HepG2 (cell line): Measurements from ENCODE around the gene MTMR10. TPM values are rescaled to one million over a fixed set of nuclear protein-coding genes. Genes with fewer than 3 reads are reported as not detected.
A peak's percentile ranks its signal among the peaks of the same experiment; 100 is the strongest.

Experiments
- ATF1 ChIP-seq: IDR thresholded peaks from 2 replicates; pipeline ENCODE4 v1.6.1; 2016; ENCODE audit warnings: mild to moderate bottlenecking, control low read depth
- CBX1 ChIP-seq: IDR thresholded peaks from one replicate; pipeline ENCODE4 v1.6.1; 2016; ENCODE audit warnings: antibody characterized with exemption, low read depth
- MBNL3 ChIP-seq: fragments of 250-450 bp; sonication (Bioruptor Pico); conservative IDR thresholded peaks from 2 replicates; pipeline ENCODE4 v1.8.0; 2022; ENCODE audit warnings: mild to moderate bottlenecking, inconsistent platforms
- NAIF1 ChIP-seq: sonication (generic); formaldehyde crosslinking; IDR thresholded peaks from 2 replicates; pipeline ENCODE4 v1.5.0; 2020; ENCODE audit warnings: mild to moderate bottlenecking, missing genetic modification reagents, borderline replicate concordance
- ZC3H13 ChIP-seq: sonication (generic); formaldehyde crosslinking; IDR thresholded peaks from 2 replicates; pipeline ENCODE4 v1.8.1; 2023; ENCODE audit warnings: mild to moderate bottlenecking, missing genetic modification reagents, moderate library complexity
- ZFP37 ChIP-seq: sonication (generic); formaldehyde crosslinking; IDR thresholded peaks from 2 replicates; pipeline ENCODE4 v1.4.0; 2020; ENCODE audit warnings: missing genetic modification reagents, borderline replicate concordance
- ZKSCAN1 ChIP-seq: fragments of 150-350 bp; IDR thresholded peaks from 2 replicates; pipeline ENCODE4 v1.6.1; 2014; ENCODE audit warnings: low read length
- ZNF143 ChIP-seq: sonication (generic); formaldehyde crosslinking; IDR thresholded peaks from 2 replicates; pipeline ENCODE4 v1.4.0; 2020; ENCODE audit warnings: missing genetic modification reagents
- ZNF556 ChIP-seq: sonication (generic); formaldehyde crosslinking; IDR thresholded peaks from 2 replicates; pipeline ENCODE4 v1.4.0; 2020; ENCODE audit warnings: mild to moderate bottlenecking, missing genetic modification reagents, borderline replicate concordance
- polyA plus RNA-seq, 8 experiments: library from polyadenylated mRNA; depleted of rRNA in 3 of 8; stranded (reverse) in 7 of 8; unstranded in 1 of 8; fragments of >200 nt; fragmentation: Illumina TruSeq in 4 of 8; extraction: Trizol in 4 of 8; gene quantifications; 2 replicates each; pipeline versions ENCODE4 v1.2.1 to v1.2.3, GENCODE V29; 2011 to 2016; ENCODE audit warnings: low read depth in 4 of 8, missing spikeins in 1 of 8, mixed read lengths in 1 of 8; ENCODE audit not compliant: insufficient read depth in 1 of 8
- total RNA-seq, 5 experiments: library from RNA; depleted of rRNA; stranded (reverse); fragments of >200 nt; fragmentation: Illumina TruSeq; extraction: Trizol; gene quantifications; 2 replicates each; pipeline ENCODE4 v1.2.3, GENCODE V29; 2016; ENCODE audit warnings: low read depth in 1 of 5
- TF ChIP-seq, protein P1 (sequence below): sonication (generic); formaldehyde crosslinking; IDR thresholded peaks from 2 replicates; pipeline ENCODE4 v1.5.1; 2020; ENCODE audit warnings: missing genetic modification reagents, mild to moderate bottlenecking, borderline replicate concordance
- TF ChIP-seq, protein P2 (sequence below): sonication (generic); formaldehyde crosslinking; IDR thresholded peaks from 2 replicates; pipeline ENCODE4 v1.5.0; 2020; ENCODE audit warnings: mild to moderate bottlenecking, missing genetic modification reagents
- TF ChIP-seq, protein P3 (sequence below): sonication (generic); formaldehyde crosslinking; IDR thresholded peaks from 2 replicates; pipeline ENCODE4 v1.4.0; 2020; ENCODE audit warnings: mild to moderate bottlenecking, missing genetic modification reagents
- TF ChIP-seq, protein P4 (sequence below): sonication (generic); formaldehyde crosslinking; conservative IDR thresholded peaks from 2 replicates; pipeline ENCODE4 v1.8.1; 2023; ENCODE audit warnings: missing genetic modification reagents
- TF ChIP-seq, protein P5 (sequence below): sonication (generic); formaldehyde crosslinking; IDR thresholded peaks from 2 replicates; pipeline ENCODE4 v1.5.1; 2020; ENCODE audit warnings: missing genetic modification reagents, mild to moderate bottlenecking, borderline replicate concordance

Gene MTMR10
- total and polyA plus RNA-seq, 2 of the 13 experiments (the other 11 are each of a cell fraction or from before 2014, with no cell fraction given) = 10.2 to 17.4 TPM

DNA sequence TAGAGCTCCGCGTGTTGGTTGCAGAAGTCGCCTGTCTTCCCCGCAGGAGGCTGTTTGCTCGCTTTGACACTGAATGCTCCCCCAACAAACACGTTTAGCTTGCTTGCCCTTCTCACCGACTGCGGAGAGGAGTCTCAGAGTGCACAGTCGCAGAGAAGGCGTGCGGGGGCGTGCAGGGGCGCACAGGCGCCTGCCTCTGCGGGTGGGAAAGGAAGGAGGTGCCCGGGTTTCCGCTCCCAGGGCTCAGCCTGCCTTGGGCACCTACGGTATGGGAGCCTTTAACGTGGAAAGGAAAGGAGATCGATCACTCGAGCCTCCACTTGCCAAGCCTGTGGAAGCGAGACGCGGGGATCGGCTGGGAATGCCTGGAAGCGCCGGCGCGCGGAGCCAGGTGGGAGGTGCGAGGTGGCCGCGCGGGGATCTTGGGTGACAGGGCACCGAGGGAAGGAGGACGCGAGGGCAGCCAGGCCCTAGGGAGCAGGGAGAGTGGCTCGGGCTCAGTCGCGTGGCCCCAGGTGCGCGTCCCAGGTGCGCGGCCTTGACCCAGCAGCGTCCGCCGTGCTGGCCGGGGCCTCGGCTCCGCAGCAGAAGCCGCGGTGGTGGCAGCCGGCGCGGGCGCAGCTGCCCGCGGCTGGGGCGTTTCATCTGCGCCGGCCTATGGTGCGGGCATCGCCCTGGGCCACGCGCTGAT is 87.8 kb downstream of the MTMR10 start, which contains the start of gene FAN1 (continued):
- TF ChIP-seq ZNF556 = peak; percentile 79; the same call in 1 of the 2 replicates
- TF ChIP-seq, protein P1, sequence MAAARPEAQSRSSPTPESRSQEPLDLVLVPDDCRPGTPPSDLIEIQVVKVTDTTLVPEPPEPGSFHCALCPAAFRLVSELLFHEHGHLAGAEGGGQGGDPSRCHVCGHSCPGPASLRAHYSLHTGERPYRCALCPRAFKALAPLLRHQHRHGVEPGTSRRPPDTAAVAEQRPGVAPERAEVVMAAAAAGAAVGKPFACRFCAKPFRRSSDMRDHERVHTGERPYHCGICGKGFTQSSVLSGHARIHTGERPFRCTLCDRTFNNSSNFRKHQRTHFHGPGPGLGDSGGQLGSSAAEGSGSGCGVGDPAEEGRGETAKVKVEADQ = peak; percentile 99
- TF ChIP-seq MBNL3 (CRISPR knock-in tag) = no peak
- TF ChIP-seq ZKSCAN1 = no peak
- TF ChIP-seq, protein P2, sequence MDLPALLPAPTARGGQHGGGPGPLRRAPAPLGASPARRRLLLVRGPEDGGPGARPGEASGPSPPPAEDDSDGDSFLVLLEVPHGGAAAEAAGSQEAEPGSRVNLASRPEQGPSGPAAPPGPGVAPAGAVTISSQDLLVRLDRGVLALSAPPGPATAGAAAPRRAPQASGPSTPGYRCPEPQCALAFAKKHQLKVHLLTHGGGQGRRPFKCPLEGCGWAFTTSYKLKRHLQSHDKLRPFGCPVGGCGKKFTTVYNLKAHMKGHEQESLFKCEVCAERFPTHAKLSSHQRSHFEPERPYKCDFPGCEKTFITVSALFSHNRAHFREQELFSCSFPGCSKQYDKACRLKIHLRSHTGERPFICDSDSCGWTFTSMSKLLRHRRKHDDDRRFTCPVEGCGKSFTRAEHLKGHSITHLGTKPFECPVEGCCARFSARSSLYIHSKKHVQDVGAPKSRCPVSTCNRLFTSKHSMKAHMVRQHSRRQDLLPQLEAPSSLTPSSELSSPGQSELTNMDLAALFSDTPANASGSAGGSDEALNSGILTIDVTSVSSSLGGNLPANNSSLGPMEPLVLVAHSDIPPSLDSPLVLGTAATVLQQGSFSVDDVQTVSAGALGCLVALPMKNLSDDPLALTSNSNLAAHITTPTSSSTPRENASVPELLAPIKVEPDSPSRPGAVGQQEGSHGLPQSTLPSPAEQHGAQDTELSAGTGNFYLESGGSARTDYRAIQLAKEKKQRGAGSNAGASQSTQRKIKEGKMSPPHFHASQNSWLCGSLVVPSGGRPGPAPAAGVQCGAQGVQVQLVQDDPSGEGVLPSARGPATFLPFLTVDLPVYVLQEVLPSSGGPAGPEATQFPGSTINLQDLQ = 0 out of 2 replicates have a peak, but pooled peaks have one; percentile 36
- TF ChIP-seq, protein P3, sequence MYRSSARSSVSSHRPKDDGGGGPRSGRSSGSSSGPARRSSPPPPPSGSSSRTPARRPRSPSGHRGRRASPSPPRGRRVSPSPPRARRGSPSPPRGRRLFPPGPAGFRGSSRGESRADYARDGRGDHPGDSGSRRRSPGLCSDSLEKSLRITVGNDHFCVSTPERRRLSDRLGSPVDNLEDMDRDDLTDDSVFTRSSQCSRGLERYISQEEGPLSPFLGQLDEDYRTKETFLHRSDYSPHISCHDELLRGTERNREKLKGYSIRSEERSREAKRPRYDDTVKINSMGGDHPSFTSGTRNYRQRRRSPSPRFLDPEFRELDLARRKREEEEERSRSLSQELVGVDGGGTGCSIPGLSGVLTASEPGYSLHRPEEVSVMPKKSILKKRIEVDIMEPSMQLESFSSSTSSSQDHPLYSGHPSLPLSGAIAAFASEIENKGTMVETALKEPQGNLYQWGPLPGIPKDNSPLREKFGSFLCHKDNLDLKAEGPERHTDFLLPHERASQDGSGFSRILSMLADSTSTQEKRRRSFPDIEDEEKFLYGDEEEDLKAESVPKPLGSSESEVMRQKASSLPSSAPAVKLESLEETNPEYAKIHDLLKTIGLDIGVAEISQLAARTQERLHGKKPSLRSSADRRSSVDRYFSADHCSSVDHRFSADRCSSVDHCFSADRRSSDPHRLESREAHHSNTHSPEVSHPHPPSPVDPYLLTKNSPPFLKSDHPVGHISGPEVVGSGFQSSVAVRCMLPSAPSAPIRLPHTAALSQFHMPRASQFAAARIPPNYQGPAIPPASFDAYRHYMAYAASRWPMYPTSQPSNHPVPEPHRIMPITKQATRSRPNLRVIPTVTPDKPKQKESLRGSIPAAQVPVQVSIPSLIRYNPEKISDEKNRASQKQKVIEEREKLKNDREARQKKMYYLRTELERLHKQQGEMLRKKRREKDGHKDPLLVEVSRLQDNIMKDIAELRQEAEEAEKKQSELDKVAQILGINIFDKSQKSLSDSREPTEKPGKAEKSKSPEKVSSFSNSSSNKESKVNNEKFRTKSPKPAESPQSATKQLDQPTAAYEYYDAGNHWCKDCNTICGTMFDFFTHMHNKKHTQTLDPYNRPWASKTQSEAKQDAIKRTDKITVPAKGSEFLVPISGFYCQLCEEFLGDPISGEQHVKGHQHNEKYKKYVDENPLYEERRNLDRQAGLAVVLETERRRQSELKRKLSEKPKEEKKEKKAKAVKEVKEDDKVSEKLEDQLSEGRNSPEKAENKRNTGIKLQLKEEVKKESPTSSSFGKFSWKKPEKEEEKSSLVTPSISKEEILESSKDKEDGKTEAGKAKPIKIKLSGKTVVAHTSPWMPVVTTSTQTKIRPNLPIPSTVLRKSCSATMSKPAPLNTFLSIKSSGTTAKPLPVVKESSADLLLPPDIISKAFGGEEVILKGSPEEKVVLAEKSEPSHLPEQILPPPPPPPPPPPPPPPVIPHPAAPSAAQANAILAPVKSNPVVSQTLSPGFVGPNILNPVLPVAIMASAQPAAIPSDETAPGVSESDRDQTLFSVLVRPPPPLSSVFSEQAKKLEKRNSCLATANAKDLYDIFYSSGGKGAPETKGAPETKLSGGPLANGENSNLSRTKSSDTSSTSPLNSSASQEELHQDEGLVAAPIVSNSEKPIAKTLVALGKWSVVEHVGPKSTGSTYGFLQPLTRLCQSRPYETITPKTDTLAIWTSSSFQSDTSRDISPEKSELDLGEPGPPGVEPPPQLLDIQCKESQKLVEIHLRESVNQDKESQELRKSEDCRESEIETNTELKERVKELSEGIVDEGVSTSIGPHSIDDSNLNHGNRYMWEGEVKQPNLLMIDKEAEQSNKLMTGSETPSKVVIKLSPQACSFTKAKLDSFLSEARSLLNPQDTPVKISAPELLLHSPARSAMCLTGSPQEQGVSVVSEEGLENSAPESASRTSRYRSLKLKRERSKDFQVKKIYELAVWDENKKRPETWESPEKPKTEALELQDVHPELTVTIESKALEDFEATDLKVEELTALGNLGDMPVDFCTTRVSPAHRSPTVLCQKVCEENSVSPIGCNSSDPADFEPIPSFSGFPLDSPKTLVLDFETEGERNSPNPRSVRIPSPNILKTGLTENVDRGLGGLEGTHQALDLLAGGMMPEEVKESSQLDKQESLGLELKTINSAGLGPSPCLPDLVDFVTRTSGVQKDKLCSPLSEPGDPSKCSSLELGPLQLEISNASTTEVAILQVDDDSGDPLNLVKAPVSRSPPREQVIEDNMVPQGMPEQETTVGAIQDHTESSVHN = peak; percentile 85
- TF ChIP-seq, protein P4, sequence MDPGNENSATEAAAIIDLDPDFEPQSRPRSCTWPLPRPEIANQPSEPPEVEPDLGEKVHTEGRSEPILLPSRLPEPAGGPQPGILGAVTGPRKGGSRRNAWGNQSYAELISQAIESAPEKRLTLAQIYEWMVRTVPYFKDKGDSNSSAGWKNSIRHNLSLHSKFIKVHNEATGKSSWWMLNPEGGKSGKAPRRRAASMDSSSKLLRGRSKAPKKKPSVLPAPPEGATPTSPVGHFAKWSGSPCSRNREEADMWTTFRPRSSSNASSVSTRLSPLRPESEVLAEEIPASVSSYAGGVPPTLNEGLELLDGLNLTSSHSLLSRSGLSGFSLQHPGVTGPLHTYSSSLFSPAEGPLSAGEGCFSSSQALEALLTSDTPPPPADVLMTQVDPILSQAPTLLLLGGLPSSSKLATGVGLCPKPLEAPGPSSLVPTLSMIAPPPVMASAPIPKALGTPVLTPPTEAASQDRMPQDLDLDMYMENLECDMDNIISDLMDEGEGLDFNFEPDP = no peak
- peak; percentile 87 for TF ChIP-seq ZFP37 (CRISPR knock-in tag)
- TF ChIP-seq, protein P5, sequence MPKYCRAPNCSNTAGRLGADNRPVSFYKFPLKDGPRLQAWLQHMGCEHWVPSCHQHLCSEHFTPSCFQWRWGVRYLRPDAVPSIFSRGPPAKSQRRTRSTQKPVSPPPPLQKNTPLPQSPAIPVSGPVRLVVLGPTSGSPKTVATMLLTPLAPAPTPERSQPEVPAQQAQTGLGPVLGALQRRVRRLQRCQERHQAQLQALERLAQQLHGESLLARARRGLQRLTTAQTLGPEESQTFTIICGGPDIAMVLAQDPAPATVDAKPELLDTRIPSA (CRISPR knock-in tag) = no peak
- no peak for TF ChIP-seq CBX1
- no peak; the same call in 1 of the 2 replicates for TF ChIP-seq ZC3H13 (CRISPR knock-in tag)
- peak; percentile 38; the same call in 1 of the 2 replicates for TF ChIP-seq ATF1 (CRISPR knock-in tag)
- peak; percentile 90 for TF ChIP-seq ZNF143 (CRISPR knock-in tag)
- no peak for TF ChIP-seq NAIF1 (CRISPR knock-in tag)
